ENCODE measurements around the gene DSCAML1. TPM values are rescaled to one million over a fixed set of nuclear protein-coding genes. Genes with fewer than 3 reads are reported as not detected.
A peak's percentile ranks its signal among the peaks of the same experiment; 100 is the strongest.

Gene DSCAML1
- total RNA-seq, 1 donor from 2014 or later, result 0.95 TPM

DNA sequence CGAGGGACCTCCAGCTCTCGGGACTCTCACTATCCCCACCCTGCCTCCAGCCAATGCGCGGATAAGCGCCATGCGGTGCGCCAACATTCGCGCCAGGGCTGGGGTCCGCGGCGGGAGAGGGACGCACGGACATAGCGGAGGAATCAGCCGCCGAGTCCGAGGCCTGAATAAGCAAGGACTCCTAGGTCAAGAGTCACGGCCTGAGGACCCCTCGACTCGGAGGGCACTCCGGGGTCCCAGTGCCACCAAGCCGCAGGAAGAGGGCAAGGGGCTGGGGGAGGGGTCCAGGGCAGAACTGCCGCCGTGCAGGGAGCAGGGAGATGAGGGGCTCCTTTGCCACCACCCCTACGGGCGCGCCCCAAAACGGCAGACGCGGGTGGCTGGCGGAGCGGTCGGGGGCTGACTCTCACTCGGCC, 552 bp downstream of the DSCAML1 start:
- DNase-seq (no peak), ATAC-seq (no peak)
- no peak for TF ChIP-seq CTCF (IDR thresholded peaks at IDR 0.05)
- H3K27me3 ChIP-seq (ENCODE audit: low read depth), result peaks cover 50% of the 10 kb centered on the region
- H3K36me3 ChIP-seq, result no peaks in the 10 kb centered on the region
- intact Hi-C loops (cut with DNase I), result no loop called here
- no peak overlapping the region for H3K27ac ChIP-seq
- no peaks in the 10 kb centered on the region for H3K9me3 ChIP-seq
- H3K4me3 ChIP-seq, result peak overlapping the region; percentile 37
- H3K4me1 ChIP-seq, result peaks cover 17% of the 10 kb centered on the region

DNA sequence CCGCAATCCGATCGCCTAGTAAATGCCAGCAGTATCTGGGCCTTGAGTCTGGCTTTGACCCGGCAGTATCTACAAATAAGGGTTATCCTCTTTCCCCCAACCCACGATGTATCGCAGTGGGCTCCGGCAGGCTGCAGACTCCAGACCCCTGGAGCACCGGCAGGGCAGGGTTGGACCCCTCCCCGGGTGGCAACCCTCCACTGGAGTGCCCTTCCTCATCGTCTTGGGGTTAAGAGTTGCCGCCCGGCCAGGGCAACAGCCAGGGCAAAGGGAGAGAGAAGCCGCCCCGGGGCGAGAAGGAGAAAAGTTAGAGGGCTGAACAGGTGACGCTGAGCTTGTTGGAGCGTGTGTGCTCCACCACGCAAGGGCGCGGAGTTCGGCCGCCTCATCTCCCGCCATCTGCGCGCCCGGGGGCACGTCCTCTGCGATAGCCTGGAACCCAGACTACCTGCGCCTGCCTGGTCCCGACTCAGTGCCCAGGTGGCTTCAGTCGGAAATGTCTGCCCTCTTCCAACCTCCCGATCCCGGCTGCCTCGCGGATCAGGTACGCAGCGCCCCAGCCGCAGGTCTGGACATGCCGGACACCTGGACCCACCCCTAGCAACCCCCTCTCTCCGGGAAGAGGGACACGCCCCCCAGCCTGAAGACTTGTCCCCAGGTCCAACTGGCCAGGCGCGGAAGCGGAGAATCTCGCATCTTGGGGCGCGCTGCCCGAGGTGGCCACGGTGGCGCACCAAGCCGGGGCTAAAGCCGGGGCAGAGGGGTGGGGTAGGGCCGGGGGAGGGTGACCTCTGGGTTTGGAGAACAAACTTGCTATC, 1.2 kb downstream of the DSCAML1 start:
- peak overlapping the region; percentile 37 for H3K4me3 ChIP-seq
- H3K27me3 ChIP-seq (ENCODE audit: low read depth), result peaks cover 50% of the 10 kb centered on the region
- TF ChIP-seq CTCF (IDR thresholded peaks at IDR 0.05), result no peak
- H3K27ac ChIP-seq, result no peak overlapping the region
- ATAC-seq (peak in 1 of 2 donors; percentile 9), DNase-seq (no peak)
- H3K36me3 ChIP-seq, result no peaks in the 10 kb centered on the region
- no peaks in the 10 kb centered on the region for H3K9me3 ChIP-seq
- peaks cover 17% of the 10 kb centered on the region for H3K4me1 ChIP-seq
- intact Hi-C loops (cut with DNase I), result no loop called here

DNA sequence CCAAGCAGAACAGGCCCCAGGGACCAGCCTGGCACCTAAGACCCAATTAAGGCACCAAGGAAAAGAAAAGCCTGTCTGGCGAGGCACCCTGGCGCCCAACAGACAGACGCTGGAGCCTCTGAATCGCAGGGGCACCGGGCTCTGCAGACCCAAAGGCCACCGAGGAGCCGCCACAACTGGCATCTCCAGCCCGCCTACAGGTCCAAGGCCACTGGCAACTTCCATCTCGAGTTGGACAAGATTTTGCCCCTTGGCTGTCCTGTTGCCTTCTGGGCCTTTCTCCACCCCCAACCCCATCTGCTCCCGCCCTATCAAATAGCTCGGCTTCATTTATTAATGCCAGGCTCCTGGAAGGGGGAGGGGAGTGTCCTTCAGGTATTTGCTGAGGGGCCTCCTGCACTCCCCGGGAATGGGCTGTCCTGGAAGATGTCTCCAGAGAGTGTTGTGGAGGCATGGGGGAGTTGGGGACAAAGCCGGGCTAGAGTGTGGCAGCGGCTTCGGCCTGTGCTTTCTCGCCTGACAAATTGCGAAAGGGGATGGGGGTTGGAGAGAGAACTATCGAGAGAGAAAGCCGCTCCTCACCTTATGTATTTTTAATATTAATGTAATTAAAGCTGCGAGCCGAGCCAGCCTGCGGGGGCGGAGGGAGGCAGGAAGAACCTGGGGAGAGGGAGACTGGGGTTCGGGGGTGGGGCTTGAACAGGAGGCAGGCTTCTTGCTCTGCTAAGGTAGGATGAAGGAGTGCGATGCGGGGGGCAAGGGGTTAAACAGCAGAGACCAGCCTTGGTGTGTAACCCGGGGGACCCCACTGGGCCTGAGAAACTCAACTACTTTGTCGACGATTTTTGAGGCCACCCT, 2.0 kb downstream of the DSCAML1 start:
- DNase-seq, result no peak
- H3K36me3 ChIP-seq, result no peaks in the 10 kb centered on the region
- H3K4me3 ChIP-seq, result no peak overlapping the region
- ATAC-seq, result no peak
- no peaks in the 10 kb centered on the region for H3K9me3 ChIP-seq
- intact Hi-C loops (cut with DNase I), result no loop called here
- H3K27ac ChIP-seq, result no peak overlapping the region
- H3K4me1 ChIP-seq, result peaks cover 17% of the 10 kb centered on the region
- TF ChIP-seq CTCF (IDR thresholded peaks at IDR 0.05), result no peak
- H3K27me3 ChIP-seq (ENCODE audit: low read depth), result peaks cover 50% of the 10 kb centered on the region

GRCh38 chr11:117794135-117794534, 2.9 kb downstream of the DSCAML1 start:
- no peak overlapping the region for H3K4me3 ChIP-seq
- intact Hi-C loops (cut with DNase I), result no loop called here
- no peak for TF ChIP-seq CTCF (IDR thresholded peaks at IDR 0.05)
- H3K27me3 ChIP-seq (ENCODE audit: low read depth), result peaks cover 50% of the 10 kb centered on the region
- H3K9me3 ChIP-seq, result no peaks in the 10 kb centered on the region
- no peak overlapping the region for H3K27ac ChIP-seq
- ATAC-seq (no peak), DNase-seq (no peak)
- H3K4me1 ChIP-seq, result peaks cover 17% of the 10 kb centered on the region
- H3K36me3 ChIP-seq, result no peaks in the 10 kb centered on the region

DNA sequence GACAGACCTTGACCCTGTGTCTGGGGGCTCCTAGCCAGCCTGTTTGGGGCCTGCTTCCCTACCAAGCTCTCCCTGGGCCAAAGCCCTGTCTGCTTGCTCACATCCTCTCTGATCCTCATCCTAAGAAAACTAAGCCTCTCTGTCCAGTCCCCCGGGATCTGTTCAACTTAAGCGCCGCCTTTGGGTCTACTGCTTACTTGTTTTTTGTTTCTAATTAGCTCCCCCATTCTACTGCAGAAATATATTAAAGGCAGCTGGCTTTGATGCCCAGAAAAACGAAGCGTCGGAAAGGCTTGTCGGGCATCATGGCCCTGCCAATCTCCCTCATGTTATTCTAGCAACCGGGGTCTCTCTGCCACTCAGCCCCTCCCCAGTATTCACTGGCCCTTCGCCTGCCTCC, 3.4 kb downstream of the DSCAML1 start:
- no peak for ATAC-seq
- Histone ChIP-seq H3K27ac (no peak overlapping the region), H3K27me3 (ENCODE audit: low read depth) (peaks cover 50% of the 10 kb centered on the region), H3K4me3 (no peak overlapping the region), H3K4me1 (peaks cover 17% of the 10 kb centered on the region), H3K9me3 (no peaks in the 10 kb centered on the region), H3K36me3 (no peaks in the 10 kb centered on the region)
- intact Hi-C loops (cut with DNase I), result no loop called here
- TF ChIP-seq CTCF (IDR thresholded peaks at IDR 0.05), result no peak
- no peak for DNase-seq

Data from lower lobe of right lung (tissue), 2 donors.